K562 (cell line): Measurements from ENCODE around the gene KCNMB4.

Experiments
- ARID2 ChIP-seq: fragments of 450-650 bp; IDR thresholded peaks from 2 replicates; pipeline ENCODE4 v1.6.1; 2017; ENCODE audit warnings: antibody characterized with exemption, mild to moderate bottlenecking
- EP300 ChIP-seq: IDR thresholded peaks from 2 replicates; pipeline ENCODE4 v1.6.1; 2012; ENCODE audit warnings: low read length, improper control_type of control experiment
- ETV6 ChIP-seq, 3 experiments: fragments of 150-350 bp in 1 of 3; sonication (generic) in 1 of 3; formaldehyde crosslinking in 1 of 3; IDR thresholded peaks; 2 replicates each; pipeline versions ENCODE4 v1.6.1 to v1.8.0; 2014 to 2022; ENCODE audit warnings: borderline replicate concordance in 2 of 3, low read depth in 2 of 3, antibody characterized with exemption in 1 of 3, low read length in 1 of 3, mild to moderate bottlenecking in 1 of 3, missing genetic modification reagents in 1 of 3
- POLR2A ChIP-seq: fragments of 450-650 bp; conservative IDR thresholded peaks from 2 replicates; pipeline ENCODE4 v1.6.1; 2016
- RNF2 ChIP-seq: sonication (generic); IDR thresholded peaks from 2 replicates; pipeline ENCODE4 v1.6.1; 2016
- ZNF764 ChIP-seq: fragments of 250-450 bp; sonication (Bioruptor Pico); IDR thresholded peaks from 2 replicates; pipeline ENCODE4 v1.4.0; 2020; ENCODE audit warnings: low read depth, mild to moderate bottlenecking, moderate library complexity
- ZNF780A ChIP-seq: fragments of 250-450 bp; sonication (Bioruptor Pico); IDR thresholded peaks from 2 replicates; pipeline ENCODE4 v1.5.0; 2021; ENCODE audit warnings: mild to moderate bottlenecking
- TF ChIP-seq, protein P1 (sequence below): fragments of 150-350 bp; IDR thresholded peaks from 2 replicates; pipeline ENCODE4 v1.6.1; 2014; ENCODE audit warnings: low read depth, mild to moderate bottlenecking, low read length, borderline replicate concordance
- TF ChIP-seq, protein P2 (sequence below): sonication (generic); formaldehyde crosslinking; IDR thresholded peaks from 2 replicates; pipeline ENCODE4 v1.8.0; 2022; ENCODE audit warnings: mild to moderate bottlenecking, low read depth, missing genetic modification reagents
- TF ChIP-seq, protein P3 (sequence below): IDR thresholded peaks from 2 replicates; pipeline ENCODE4 v1.6.1; 2014; ENCODE audit warnings: antibody characterized with exemption

DNA sequence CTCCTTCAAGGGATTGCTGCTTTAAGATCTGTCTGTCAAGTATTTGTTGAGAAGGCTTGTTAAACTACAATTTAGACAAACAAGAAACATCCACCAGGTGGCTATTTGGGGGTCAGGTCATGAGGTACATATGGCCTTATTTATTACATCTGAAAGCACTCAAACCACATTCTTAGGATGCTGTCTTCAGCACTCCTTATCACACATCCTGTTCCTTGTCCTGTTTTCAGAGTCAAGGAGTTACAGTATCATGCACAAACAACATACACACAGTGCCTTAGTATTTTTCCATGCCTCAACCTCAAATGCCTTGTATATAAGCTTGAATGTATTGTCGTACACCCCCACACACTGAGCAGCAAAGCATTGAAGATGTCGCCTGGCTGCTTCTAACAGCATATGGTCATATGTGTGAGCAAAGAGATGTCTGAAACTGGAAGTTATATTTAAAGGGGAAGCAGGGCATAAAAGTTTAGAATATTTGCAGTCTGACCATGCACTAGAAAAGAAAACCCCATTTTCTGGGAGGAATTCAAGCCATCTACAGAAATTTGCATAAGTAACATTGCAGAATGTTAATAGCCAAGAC, 83.8 kb downstream of the KCNMB4 start:
- TF ChIP-seq ZNF764 (CRISPR knock-in tag) (no peak), ZNF780A (CRISPR knock-in tag) (no peak), ARID2 (no peak), EP300 (no peak), POLR2A (no peak), ETV6 (IDR thresholded peaks at IDR 0.05; ENCODE audit: borderline replicate concordance in 1 of 2, low read depth in 2 of 2, low read length in 1 of 2) (no peak), ETV6 (CRISPR knock-in tag; IDR thresholded peaks at IDR 0.05; ENCODE audit: borderline replicate concordance) (no peak), RNF2 (no peak)
- TF ChIP-seq, protein P1, sequence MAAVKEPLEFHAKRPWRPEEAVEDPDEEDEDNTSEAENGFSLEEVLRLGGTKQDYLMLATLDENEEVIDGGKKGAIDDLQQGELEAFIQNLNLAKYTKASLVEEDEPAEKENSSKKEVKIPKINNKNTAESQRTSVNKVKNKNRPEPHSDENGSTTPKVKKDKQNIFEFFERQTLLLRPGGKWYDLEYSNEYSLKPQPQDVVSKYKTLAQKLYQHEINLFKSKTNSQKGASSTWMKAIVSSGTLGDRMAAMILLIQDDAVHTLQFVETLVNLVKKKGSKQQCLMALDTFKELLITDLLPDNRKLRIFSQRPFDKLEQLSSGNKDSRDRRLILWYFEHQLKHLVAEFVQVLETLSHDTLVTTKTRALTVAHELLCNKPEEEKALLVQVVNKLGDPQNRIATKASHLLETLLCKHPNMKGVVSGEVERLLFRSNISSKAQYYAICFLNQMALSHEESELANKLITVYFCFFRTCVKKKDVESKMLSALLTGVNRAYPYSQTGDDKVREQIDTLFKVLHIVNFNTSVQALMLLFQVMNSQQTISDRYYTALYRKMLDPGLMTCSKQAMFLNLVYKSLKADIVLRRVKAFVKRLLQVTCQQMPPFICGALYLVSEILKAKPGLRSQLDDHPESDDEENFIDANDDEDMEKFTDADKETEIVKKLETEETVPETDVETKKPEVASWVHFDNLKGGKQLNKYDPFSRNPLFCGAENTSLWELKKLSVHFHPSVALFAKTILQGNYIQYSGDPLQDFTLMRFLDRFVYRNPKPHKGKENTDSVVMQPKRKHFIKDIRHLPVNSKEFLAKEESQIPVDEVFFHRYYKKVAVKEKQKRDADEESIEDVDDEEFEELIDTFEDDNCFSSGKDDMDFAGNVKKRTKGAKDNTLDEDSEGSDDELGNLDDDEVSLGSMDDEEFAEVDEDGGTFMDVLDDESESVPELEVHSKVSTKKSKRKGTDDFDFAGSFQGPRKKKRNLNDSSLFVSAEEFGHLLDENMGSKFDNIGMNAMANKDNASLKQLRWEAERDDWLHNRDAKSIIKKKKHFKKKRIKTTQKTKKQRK, result no peak
- TF ChIP-seq, protein P2, sequence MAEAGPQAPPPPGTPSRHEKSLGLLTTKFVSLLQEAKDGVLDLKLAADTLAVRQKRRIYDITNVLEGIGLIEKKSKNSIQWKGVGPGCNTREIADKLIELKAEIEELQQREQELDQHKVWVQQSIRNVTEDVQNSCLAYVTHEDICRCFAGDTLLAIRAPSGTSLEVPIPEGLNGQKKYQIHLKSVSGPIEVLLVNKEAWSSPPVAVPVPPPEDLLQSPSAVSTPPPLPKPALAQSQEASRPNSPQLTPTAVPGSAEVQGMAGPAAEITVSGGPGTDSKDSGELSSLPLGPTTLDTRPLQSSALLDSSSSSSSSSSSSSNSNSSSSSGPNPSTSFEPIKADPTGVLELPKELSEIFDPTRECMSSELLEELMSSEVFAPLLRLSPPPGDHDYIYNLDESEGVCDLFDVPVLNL, result no peak
- TF ChIP-seq, protein P3, sequence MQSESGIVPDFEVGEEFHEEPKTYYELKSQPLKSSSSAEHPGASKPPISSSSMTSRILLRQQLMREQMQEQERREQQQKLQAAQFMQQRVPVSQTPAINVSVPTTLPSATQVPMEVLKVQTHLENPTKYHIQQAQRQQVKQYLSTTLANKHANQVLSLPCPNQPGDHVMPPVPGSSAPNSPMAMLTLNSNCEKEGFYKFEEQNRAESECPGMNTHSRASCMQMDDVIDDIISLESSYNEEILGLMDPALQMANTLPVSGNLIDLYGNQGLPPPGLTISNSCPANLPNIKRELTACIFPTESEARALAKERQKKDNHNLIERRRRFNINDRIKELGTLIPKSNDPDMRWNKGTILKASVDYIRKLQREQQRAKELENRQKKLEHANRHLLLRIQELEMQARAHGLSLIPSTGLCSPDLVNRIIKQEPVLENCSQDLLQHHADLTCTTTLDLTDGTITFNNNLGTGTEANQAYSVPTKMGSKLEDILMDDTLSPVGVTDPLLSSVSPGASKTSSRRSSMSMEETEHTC, result no peak
